DMS153 treated with DMSO at 0.1 percent for 48 hours (cell line): ENCODE data around the gene ARHGEF26.

Experiments
- DNase-seq: peaks from one replicate; lab custom pipeline; 2025; ENCODE audit not compliant: unreplicated experiment; lab: John Stamatoyannopoulos, UW

ARHGEF26 gene

DNA sequence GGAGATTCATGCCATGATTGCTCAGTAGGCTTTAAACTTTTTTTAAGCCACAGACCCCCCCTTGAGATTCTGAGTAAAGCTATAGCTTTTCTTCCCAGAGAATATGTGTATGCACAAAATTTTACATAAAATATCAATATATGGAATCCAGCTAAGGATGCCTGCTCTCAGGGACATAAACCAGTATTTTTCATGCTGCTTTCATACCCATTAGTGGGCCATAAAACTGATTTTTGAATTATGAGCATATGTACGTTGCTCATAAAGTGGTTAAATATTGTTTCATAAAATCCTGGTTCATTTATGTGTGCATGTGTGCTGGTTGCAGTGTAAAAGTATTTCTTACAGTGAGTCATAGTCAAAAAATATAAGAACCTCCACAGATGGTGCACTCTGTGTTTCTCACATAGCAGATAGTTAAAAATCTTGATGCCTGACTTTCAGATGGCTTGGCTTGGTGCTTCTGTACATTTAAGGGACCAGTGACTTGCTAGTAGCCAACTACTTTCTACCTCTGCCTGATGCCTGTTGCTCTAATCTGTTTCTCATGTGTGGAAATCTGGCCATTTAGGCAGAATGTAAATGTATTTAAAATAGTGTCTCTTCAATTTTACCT is 71.9 kb downstream of the ARHGEF26 start:
- no peak for DNase-seq

DNA sequence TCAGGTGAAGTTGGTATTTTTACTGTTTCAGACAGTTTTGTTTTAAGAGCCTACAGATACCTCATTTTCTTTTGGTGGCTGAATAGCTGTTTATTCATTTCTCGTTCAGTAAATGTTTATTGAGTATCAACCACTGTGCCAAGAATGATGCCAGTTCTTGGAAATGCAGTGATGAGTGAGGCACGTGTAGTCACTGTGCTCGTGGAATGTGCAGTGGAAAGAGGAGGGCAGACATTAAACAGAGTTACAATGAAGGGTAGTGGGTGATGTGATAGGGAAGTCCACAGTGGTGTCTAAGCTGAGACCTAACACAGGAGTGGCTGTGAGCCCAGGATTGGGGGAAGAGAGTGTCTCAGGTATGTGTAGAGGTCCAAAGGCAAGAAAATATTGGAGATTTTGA is 73.7 kb downstream of the ARHGEF26 start:
- no peak for DNase-seq

DNA sequence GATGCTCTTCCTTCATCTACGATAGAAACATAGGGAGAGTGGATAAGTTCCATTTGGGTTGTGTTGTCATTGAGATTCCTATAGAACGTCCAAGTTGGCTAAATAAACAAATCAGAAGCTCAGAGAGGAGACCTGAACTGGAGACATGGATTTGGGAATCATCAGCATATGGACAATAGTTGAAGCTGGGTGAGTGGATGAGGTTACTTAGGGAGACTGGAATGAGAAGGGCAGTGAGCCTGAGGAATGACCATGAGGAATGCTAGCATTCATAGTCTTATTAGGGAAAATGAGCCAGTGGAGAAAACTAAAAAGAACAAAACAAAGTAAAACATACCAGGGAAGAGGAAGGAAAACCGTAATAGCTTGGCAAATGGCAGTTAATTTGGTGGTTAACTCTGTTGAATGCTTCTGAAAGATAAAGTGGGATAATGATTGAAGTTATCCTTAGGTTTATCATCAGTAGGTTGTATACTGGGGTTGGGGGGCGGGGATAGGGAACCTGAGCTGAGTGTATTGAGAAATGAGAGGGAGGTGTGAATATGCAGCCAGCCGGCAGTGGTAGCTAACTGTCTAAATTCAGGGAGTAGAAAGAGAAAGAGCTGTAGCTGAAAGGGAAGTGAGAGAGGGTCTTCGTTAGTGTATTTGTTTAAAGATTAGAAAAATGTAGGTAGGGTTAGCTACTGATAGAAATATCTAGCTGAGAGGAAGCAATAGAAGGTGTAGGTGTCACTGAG is 74.6 kb downstream of the ARHGEF26 start:
- no peak for DNase-seq

DNA sequence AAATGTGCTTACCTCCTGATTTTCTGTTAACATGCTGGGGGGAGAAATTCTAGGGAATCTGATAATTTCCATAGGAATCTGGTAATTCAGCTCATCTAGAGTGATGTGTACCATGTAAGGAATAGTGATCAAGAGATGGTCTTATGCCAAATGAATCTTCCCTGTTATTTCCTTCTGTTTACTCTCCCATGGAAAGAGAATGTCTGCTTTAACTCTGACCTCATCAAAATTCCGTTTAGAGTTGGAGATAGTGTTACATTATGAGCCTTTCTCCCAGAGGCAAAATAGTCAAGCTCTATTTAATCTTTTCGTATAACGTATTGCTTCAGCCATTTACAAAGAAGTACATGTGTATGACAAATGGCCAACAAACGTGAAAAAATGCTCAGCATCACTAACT is 76.6 kb downstream of the ARHGEF26 start:
- no peak for DNase-seq

DNA sequence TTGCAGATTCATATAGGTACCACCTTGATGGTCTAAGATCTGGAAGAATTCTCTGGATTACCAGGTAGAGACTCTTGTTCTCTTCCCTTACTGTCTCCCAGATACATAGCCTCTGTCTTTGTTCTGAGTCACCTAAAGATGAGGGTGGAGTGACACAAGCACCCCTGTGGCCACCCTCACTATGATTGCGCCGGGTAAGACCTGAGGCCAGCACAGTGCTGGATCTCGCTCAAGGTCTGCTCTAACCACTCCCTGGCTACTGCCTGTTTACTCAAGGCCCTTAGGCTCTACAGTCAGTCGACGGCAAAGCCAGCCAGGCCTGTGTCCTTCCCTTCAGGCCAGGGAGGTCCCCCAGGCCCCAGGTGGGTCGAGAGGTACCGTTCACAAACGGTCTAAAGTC is 88.3 kb downstream of the ARHGEF26 start:
- DNase-seq: no peak

DNA sequence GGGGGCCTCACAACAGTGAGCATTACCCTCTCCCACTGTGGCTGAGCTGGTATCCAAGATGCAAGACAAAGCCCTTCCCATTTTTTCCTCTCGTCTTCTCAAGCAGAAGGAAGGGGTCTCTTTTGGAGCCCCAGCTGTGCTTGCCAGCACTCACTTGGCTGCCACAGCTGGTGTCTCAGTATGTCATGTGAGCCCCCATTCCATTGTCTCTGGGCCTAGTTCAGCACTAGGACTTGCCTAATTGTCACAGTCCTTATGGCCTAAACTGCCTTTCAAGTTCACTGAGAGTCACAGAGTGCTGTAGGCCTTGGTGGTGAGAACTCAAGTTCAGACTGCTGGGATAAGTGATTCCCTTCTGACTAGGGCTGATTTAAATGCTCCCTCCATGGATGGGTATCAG is 89.8 kb downstream of the ARHGEF26 start:
- DNase-seq: no peak

DNA sequence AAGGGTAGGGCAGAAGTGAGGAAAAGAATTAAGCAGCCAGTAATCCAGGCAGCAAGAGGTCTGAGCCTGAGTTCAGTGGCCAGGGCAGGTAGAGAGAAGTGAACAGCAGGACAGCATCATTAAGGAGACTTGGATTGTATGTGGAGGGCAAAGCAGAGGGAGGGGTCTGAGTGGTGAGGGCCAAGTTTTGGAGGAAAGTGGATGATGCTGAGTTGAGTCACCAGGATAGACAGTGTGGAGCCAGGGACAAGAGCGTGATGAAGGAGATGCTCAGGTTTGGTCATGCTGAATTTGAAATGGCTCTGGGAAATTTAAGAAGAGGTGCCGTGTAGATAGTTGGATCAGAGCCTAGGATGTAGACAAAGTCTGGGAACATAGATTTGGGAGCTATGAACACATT is 93.1 kb downstream of the ARHGEF26 start:
- no peak for DNase-seq

DNA sequence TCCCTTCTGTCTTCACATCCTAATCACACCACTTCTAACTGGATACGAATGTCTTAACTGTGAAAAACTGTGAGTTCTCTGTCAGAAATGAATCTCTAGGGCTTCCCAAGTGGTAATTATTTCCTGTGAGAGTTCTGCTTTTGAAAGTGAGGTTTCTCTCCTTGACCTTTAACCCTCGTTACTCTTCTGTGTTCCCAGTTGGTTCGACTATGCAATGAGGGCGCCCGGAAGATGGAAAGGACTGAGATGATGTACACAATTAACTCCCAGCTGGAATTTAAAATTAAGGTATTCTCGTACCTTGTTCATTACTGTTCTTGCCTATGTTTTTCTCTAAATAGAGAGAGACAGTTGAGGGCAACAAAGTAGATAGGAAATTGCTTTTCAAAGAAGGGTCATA is 96.5 kb downstream of the ARHGEF26 start:
- DNase-seq: no peak

DNA sequence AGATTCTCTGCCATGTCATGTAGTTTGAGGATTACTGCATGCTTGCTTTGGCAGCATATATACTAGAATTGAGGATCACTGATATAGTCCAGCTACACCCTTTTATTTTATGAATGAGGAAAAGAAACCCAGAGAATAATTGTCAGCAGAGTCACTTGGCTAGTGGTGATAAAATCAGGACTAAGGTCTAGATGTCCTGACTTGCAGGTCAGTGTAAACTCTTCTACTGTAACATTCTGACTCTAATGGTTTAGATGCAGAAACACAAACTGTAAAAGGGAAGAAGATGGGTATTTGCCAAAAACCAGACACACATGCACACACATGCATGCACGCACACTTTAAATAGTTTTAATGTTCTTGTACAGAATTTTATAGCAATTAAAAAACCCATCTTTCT is 97.5 kb downstream of the ARHGEF26 start:
- no peak for DNase-seq

DNA sequence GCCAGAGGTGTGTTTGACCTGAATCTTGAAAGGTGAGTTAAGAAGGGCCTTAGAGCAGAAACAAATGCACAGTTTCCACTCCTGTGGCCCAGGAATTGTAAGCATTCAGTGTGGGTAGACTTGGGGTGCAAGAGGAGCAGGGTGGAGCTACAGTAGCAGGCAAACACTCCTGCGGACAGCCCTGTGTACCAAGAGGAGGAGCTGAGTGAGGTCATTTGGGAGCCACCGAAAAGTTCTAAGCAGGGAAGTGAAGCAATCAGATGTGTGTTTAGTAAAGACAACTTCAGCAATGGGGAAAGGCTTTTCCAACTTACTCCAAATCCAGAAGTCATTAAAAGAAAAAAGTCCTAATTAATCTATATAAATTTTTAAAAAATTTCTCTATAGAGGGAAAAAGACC is 99.3 kb downstream of the ARHGEF26 start:
- DNase-seq: no peak

DNA sequence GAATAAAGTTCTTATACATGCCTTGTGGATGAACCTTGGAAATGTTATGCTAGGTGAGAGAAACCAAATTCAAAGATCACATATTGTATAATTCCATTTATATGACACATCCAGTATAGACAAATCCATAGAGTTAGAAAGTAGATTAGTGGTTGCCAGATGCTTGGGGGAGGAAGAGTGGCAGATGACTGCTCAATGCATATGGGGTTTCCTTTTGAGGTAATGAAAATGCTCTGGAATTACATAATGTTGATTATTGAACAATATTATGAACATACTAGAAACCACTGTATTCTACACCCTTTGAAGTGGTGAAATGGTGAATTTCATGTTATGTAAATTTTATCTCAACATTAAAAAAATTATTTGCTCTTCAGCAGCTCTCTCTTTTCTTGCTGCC is 102.3 kb downstream of the ARHGEF26 start:
- no peak for DNase-seq

DNA sequence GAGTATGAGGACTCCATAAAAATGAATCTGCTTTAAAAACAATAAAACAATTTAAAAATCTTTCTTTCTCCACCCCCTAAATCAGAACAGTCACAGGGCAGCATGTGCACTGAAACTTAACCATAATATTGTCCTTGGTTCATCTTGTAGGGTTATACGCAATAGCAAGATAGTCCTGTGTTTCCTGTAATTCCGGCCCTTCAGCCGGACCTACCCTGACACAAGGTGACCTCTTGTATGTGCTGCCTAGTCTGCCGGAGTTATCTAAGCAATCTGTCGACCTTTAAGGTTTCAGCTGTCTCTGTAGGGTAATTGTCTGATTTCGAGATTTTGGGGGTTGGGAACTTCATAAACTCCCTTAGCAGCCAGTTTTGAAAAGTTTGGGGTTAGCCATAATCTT is 103.2 kb downstream of the ARHGEF26 start:
- DNase-seq: no peak

DNA sequence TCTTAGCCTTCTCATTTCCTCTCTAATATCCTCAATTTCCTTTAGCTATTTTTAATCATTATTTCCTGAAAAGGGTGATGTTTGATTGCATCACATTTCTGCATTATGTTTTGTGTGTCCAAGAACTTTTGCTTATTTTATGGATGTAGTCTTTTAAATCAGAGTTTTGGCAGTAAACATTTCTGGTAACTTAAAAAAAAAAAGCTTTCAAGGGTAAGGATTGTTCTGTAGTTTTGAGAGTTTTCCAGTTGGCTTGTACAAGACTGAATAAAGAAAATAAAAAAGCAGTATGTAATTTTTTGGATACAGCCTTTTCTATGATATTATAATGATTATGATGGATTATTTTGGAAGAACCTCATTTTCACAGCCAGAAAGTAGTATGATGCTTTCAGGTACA is 103.7 kb downstream of the ARHGEF26 start:
- DNase-seq: no peak

DNA sequence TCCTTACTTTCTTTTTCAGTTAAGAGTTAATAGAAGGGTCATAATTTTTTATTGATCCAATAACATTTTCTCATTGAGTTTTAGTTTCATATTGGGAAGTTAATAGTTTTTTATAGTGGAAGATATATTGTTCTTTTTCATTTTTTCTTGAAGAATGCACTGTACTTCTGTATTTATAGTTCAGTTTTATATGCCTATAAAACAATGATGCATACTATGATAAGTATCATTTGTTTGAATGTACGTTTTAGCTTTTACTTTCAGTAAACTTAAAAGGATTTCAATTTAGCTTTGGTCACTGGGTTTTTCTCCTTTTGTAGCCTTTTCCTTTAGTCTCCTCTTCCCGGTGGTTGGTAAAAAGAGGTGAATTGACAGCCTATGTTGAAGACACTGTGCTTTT is 104.3 kb downstream of the ARHGEF26 start:
- no peak for DNase-seq

DNA sequence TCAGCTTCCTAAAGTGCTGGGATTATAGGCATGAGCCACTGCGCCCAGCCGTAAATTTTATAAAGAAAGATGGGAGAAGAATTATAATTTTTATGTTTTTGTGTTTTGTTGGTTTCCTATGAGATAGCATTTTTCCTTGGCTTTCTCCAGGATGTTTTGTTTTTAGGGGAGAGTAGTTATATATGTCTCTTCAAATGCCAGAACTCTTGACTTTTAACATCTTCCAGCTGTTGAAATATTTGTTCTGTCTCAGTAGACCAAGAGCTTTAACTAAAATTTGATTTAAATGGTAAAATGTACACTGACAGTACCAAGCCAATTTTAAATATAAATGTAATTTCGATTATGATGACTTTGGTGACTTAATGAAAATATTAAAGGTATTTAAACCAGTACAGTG is 106.3 kb downstream of the ARHGEF26 start:
- no peak for DNase-seq

DNA sequence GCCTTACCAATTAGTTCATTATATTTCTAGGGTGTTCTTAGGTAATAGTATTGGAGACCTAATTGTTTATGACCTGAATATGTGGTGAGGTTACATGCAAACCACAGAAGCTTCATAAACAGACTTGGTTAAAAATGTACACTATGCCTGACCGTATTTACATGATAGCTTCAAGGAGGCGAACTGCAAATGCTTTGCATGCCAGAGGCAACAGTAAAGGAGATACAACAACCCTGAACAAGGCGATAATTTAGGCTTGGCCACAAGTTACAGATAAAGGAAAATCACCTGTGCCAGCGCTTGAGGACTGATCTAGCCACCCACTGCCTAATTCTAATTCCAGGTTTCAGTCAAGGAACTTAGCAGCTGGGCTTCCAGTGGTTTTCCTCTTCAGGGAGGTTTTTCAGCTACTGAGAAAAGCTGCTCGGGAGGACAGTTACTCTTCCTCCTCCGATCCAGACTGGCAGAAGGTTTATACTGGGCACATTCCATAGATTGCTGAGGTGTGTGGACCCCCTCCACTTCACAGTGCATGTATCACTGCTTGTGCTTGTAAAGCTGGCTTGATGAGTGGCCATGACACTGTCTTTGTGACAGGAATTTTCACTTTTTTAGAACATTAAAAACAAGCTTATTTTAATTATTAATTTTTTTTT is 107.5 kb downstream of the ARHGEF26 start:
- no peak for DNase-seq

DNA sequence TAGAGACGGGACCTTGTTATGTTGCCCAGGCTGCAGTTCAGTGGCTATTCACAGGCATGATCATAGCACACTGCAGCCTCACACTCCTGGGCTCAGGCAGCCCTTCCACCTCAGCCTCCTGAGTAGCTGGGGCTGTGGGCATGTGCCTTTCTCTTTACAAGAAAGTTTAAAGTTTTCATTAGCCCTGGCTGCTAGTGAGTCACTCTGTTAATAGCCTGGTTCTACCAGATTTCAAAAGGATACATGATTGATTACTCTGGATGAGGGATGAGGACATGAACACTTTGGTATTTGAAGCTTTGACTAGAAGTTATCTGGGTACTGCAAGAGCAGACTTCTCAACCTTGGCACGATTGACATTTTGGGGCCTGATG is 108.0 kb downstream of the ARHGEF26 start:
- DNase-seq: no peak

DNA sequence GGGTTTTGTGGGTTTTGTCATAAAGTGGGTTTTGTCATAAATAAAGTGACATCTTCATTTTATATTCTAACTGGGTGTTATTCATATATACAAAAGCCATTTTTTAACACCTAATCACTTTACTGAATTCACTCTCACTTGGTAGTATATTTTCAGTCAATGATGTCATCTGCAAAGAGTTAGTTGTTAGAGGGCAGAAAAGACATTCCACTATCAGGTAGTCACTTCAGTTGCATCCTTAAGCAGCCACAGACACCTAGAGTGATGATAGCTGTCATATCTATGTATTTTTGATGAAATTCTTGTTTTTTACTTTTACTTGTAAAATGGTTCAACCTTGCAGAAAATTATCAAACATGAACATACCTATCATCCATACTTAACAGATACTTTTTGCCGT is 114.1 kb downstream of the ARHGEF26 start:
- no peak for DNase-seq

DNA sequence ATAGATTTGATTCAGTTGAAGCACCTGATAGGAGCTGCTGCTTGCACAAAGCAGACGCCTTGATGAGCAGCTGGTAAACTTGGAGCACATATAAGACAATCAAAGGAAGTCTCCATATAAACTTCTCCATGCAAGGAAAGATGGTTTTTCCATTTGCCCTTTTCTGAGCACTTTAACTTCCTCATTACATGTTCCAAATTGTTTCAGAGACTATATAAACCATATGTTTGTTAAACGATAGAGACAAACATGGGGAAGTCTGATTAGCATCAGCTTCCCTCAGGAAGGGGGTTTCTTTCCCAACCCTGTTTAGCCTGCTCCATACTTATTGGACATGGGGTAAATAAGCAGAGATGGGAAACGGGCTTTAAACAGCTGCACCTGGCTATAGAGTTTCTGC is 115.1 kb downstream of the ARHGEF26 start:
- no peak for DNase-seq

DNA sequence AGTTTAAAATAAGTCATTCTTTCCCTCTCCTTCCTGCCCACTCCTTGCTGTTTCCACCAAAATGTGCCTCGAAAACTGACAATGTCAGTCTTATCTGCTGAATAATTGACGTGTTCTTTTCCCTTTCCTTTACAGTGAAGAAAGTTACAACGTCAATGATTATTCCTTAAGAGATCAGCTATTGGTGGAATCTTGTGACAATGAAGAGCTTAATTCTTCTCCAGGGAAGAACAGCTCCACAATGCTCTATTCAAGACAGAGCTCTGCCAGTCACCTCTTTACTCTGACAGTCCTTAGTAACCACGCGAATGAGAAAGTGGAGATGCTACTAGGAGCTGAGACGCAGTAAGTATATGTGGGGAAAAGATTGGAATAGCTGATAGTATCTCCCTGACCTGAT is 119.0 kb downstream of the ARHGEF26 start:
- no peak for DNase-seq

DNA sequence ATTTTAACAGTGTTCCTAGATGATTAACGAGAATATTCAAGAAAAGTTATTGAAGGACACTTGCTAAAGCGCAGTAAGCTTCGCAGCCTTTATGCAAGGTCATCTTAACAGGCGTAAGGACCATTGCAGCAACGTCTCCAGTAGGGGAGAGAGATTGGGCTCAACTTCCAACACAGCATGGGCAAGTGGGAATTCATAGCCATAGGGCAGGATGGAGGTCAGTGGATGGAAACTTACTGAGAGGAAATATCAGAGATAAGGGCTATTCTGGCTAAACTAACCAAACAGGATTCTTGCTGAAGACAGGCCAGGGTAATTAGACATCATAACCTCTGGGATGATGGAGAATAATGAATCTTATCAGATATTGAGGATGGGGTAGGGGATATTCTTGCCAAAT is 120.3 kb downstream of the ARHGEF26 start:
- DNase-seq: no peak

DNA sequence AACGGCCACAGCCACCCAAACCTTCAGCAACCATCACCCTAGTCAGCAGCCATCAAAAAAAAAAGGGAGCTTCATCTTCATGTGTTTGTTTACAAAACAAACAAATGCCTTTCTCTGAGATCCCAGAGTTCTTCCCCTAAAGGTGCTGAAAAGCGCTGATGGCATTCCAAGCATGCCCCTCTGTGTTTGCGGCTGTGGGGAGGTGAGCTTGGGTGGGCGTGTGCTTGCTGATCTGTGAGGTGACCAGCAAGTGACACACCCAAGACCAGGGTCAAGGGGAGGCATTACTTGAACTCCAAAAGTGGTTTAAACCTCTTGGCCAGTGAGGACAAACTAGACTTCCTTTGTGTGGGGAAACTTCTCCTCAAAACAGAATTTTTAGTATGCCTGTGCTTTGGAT is 121.6 kb downstream of the ARHGEF26 start:
- DNase-seq: no peak

DNA sequence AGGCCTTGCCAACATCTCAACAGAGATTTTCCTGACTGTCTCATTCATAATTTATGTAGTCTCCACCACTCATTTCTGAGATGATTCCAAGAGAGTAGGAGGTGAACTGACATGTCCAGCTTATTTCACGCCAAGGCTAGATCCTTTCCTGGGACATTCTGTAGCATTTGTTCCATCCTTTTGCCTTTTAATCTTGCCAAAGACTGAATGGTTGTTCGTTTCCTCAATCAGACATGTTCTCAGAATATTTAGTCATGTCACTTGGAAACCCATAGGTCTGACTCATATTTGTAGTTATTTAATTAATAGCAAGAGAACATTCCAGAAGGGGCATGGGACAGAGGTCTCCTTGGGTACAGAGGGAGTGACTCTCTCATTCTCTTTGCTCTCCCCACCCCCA is 122.2 kb downstream of the ARHGEF26 start:
- no peak for DNase-seq
